LNCAP (cell line): ENCODE results near the gene PRDM16.

Experiments used
- TF ChIP-seq, protein P1 (sequence below): fragments of 450-650 bp; IDR thresholded peaks from 2 replicates; pipeline ENCODE4 v1.5.1; 2017; ENCODE audit warnings: mild to moderate bottlenecking

Gene PRDM16

DNA sequence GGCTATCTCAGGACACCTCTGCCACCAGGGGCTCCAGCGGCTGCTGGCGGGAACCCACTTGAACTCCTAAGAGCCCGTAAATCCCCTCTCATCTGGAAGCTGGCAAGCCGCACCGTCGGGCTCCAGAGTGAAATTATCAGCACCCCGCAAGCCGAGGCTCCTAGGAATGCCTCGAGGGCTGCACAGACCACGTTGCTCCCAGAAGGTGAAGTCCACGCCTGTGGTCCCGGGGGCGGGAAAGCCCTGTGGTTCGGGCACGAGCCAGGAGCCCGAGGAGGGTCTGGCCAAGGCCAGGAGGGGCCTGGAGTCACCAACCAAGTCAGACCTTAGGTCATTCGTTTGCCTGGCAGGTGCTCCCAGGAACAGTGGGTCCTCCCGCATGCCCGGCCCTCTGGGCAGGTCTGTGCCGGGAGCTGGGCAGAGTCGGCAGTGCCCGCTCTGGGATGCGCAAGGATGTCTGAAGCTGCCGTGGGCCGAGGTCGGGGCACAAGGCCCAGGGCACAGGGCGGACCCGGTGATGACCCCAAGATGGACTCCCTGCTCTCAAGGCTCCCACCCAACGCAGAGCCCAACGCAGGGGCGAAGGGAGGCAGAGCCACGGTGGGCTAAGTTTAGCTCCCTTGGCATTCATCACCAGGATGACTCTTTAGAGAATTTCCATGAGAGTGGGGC is 38.9 kb upstream of the PRDM16 start:
- TF ChIP-seq, protein P1, sequence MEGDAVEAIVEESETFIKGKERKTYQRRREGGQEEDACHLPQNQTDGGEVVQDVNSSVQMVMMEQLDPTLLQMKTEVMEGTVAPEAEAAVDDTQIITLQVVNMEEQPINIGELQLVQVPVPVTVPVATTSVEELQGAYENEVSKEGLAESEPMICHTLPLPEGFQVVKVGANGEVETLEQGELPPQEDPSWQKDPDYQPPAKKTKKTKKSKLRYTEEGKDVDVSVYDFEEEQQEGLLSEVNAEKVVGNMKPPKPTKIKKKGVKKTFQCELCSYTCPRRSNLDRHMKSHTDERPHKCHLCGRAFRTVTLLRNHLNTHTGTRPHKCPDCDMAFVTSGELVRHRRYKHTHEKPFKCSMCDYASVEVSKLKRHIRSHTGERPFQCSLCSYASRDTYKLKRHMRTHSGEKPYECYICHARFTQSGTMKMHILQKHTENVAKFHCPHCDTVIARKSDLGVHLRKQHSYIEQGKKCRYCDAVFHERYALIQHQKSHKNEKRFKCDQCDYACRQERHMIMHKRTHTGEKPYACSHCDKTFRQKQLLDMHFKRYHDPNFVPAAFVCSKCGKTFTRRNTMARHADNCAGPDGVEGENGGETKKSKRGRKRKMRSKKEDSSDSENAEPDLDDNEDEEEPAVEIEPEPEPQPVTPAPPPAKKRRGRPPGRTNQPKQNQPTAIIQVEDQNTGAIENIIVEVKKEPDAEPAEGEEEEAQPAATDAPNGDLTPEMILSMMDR: no peak

DNA sequence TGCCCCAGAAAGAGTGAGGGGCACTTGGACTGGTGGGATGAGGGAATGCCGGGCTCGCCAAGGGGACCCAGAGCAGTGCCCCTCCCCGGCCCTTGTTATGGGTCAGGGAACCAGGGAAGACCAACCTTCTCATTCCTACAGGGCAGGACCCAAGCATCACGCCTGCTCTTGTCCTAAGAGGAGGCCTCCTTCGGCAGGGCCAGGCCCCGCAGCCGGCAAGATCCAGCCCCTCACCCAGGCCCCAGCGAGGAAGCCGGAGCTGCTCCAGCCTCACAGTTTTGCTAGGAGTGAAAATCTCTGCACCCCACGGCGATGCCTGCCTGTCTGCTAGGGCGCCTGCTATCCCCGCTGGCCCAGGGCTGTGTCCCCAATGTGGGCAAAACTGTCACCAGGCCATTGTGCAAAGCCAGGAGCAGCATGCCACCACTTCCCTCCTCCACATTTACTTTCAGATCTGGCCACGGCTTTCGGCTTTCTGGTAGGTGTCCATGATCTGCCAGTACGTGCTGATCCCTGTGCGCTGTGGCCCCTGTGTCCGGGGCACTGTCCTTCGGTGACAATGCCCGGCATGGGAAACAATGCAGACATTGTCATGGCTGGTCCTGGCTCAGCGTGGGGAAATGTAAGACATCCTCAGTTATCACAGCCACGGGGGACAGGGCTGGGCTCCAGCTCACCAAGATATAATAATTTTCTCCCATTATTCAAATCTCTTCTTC is 38.2 kb upstream of the PRDM16 start:
- TF ChIP-seq, protein P1: no peak

DNA sequence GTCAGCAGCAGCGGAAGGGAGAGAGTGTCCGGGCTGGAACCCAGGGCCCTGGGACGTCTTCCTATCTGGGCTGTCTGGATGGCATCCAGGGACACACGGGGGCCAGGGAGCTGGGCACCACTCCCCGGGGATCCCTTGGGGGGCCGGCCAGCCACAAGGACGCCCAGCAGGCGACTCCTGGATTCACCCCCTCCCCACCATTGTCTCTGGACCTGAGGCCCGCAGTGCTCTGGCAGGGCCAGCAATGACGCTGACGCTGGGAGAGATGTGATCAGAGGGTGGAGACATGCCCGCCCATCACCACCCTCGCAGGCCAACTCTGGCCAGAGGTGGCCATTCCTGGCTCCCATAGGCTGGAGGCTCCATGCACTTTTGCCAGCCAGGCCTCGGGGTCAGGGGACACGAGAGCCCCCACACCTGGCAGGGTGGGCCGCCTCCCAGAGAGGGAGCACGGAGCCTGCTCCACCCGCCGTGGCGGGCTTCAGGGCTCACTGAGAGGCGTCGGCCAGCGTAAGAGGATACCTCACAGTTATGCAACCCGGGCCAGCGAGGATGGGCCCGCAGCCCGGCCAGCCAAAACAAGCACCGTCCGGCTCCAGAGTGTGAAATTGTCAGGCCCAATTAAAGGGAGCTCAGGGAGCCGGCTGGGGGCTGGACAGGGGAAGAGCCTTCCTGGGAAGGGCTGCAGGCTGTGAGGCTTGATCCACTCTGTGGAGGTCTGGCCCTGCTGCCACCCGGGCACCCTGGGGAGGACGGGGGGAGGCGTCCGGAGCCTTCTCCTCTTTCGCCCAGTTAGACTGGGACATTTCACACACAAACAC is 37.4 kb upstream of the PRDM16 start:
- TF ChIP-seq, protein P1: no peak

DNA sequence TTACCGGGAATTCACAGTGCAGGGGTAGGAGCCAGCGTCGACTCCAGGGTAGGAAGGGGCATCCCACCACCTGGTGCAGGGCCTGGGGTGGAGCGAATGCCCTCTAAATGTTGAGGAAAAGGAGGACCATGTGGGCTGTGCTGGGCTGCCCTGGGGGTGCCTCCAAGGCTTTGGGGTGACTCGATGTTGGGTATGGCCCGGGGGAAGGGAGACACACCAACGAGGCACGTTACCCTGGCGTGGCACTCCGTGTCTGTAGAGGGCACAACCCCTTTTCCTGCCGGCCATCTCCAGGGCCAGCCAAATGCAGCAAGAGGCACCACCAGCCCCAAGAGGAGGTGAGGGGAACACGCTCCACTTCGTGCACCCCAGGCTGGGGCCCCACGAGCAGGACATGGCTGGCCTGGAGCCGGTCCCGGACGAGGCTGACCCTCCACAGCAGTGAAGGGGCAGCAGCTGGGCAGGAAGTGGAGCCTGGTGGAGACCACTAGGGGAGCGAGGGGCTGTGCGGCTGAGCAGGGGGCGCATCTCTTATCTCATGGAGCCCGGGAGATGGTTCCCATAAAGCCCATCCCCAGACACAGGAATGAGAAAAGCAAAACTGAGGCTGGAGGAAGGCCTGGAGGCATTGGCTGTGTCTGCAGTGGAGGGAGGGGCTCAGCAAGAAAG is 36.5 kb upstream of the PRDM16 start:
- TF ChIP-seq, protein P1: no peak

GRCh38 chr1:3033040-3033789 is 35.8 kb upstream of the PRDM16 start:
- TF ChIP-seq, protein P1: no peak

- TF ChIP-seq, protein P1: no peak
Observed at GRCh38 chr1:3033790-3034090, 35.3 kb upstream of the PRDM16 start.

- TF ChIP-seq, protein P1: no peak
Observed at GRCh38 chr1:3034162-3034561, 34.8 kb upstream of the PRDM16 start.
